GM21360 (cell line): ENCODE data around the gene SDCBP2.

Source experiments
- ATAC-seq: cut with Tn5 transposase; IDR thresholded peaks from one replicate; pipeline ENCODE4 v1.9.1; 2021; ENCODE audit warnings: mild to moderate bottlenecking, moderate library complexity; ENCODE audit not compliant: unreplicated experiment

SDCBP2 gene

GRCh38 chr20:1328680-1329330, at the start of gene SDCBP2:
Gene SDCBP2, minus strand, starts transcription at chr20:1329139. Its CDS starts 8,723 bp downstream, at chr20:1320416.
- ATAC-seq = no peak

- no peak for ATAC-seq
Observed at GRCh38 chr20:1378735-1379125, 49.8 kb upstream of the SDCBP2 start.

- ATAC-seq = no peak
Observed at GRCh38 chr20:1377984-1378734, 49.2 kb upstream of the SDCBP2 start.

- ATAC-seq = no peak
Observed at GRCh38 chr20:1377341-1377871, 48.5 kb upstream of the SDCBP2 start.

- ATAC-seq = no peak
Observed at GRCh38 chr20:1376408-1377270, 47.7 kb upstream of the SDCBP2 start.

GRCh38 chr20:1376007-1376406, 47.1 kb upstream of the SDCBP2 start:
- no peak for ATAC-seq

GRCh38 chr20:1375515-1375914, 46.6 kb upstream of the SDCBP2 start:
- no peak for ATAC-seq

- ATAC-seq = no peak
Observed at GRCh38 chr20:1374246-1374645, 45.3 kb upstream of the SDCBP2 start.

- no peak for ATAC-seq
Observed at GRCh38 chr20:1373614-1374013, 44.7 kb upstream of the SDCBP2 start.

GRCh38 chr20:1373036-1373435, 44.1 kb upstream of the SDCBP2 start:
- ATAC-seq = no peak

GRCh38 chr20:1371830-1372539, 43.0 kb upstream of the SDCBP2 start:
- ATAC-seq = no peak

GRCh38 chr20:1371202-1371782, 42.4 kb upstream of the SDCBP2 start:
- ATAC-seq = no peak

- no peak for ATAC-seq
Observed at GRCh38 chr20:1370548-1371110, 41.7 kb upstream of the SDCBP2 start.

- no peak for ATAC-seq
Observed at GRCh38 chr20:1369970-1370369, 41.0 kb upstream of the SDCBP2 start.

GRCh38 chr20:1368448-1369199, 39.7 kb upstream of the SDCBP2 start:
- no peak for ATAC-seq

- no peak for ATAC-seq
Observed at GRCh38 chr20:1367479-1367878, 38.5 kb upstream of the SDCBP2 start.

GRCh38 chr20:1364106-1364505, 35.2 kb upstream of the SDCBP2 start:
- no peak for ATAC-seq

GRCh38 chr20:1363522-1363921, 34.6 kb upstream of the SDCBP2 start:
- no peak for ATAC-seq

- no peak for ATAC-seq
Observed at GRCh38 chr20:1362484-1362883, 33.5 kb upstream of the SDCBP2 start.
